NCI-H82 treated with DMSO at 0.1 percent for 48 hours (cell line): Measurements from ENCODE around the gene LOXL1.
"Not testable (repeated sequence)": the region's sequence is repeated elsewhere in the genome, so short reads cannot be mapped to it uniquely, and the experiment has no call there.

Experiments used
- DNase-seq: peaks from one replicate; lab custom pipeline; 2025; ENCODE audit not compliant: unreplicated experiment; lab: John Stamatoyannopoulos, UW

Gene LOXL1

GRCh38 chr15:73952171-73952912 lies 26.1 kb downstream of the LOXL1 start:
- DNase-seq = no peak

GRCh38 chr15:73952913-73953750 lies 26.9 kb downstream of the LOXL1 start:
- no peak for DNase-seq

GRCh38 chr15:73954188-73955145 lies 28.2 kb downstream of the LOXL1 start:
- DNase-seq = no peak

GRCh38 chr15:73955326-73955725 lies 29.1 kb downstream of the LOXL1 start:
- no peak for DNase-seq

GRCh38 chr15:73955861-73956742 lies 29.8 kb downstream of the LOXL1 start:
- DNase-seq = no peak

- no peak for DNase-seq
Observed at GRCh38 chr15:73956743-73957135, 30.5 kb downstream of the LOXL1 start.

- DNase-seq = no peak
Observed at GRCh38 chr15:73957276-73957675, 31.0 kb downstream of the LOXL1 start.

GRCh38 chr15:73957785-73958184 lies 31.5 kb downstream of the LOXL1 start:
- no peak for DNase-seq

GRCh38 chr15:73959012-73959581 lies 32.8 kb downstream of the LOXL1 start:
- DNase-seq = peak; percentile 4

GRCh38 chr15:73959801-73960200 lies 33.5 kb downstream of the LOXL1 start:
- DNase-seq = no peak

GRCh38 chr15:73960472-73961070 lies 34.3 kb downstream of the LOXL1 start:
- not testable (repeated sequence) for DNase-seq

- no peak for DNase-seq
Observed at GRCh38 chr15:73962433-73962832, 36.2 kb downstream of the LOXL1 start.

GRCh38 chr15:73964736-73965093 lies 38.5 kb downstream of the LOXL1 start:
- peak; percentile 89 for DNase-seq

- DNase-seq = no peak
Observed at GRCh38 chr15:73965094-73965757, 39.0 kb downstream of the LOXL1 start.

GRCh38 chr15:73965758-73966113 lies 39.5 kb downstream of the LOXL1 start:
- no peak for DNase-seq

- DNase-seq = no peak
Observed at GRCh38 chr15:73968461-73968860, 42.2 kb downstream of the LOXL1 start.

- DNase-seq = no peak
Observed at GRCh38 chr15:73969151-73969759, 43.0 kb downstream of the LOXL1 start.

- peak; percentile 66 for DNase-seq
Observed at GRCh38 chr15:73972984-73973682, 46.9 kb downstream of the LOXL1 start.
